Measurements from ENCODE around the gene PLCL1. TPM values are rescaled to one million over a fixed set of nuclear protein-coding genes. Genes with fewer than 3 reads are reported as not detected.

PLCL1 gene
- total and polyA plus RNA-seq, 12 donors = 17.3 to 131 (median 102) TPM

DNA sequence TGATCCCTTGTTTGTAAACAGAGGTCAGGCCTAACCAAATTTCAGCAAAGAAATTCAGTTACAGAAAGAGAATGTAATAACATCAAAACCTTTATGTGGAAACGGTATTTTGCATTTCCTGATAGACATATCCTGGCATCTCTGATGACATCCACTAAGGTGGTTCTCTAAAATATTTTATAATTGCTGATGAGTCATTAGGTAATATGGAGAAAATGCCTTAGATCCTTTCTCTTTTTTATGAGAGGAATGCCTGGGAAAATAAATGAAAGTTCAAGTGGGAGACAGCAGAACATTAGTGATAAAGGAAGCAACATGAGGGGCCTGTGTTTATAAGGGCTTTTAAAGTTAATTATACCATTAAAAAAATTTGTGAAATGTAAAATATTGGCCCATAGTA, 72.6 kb downstream of the PLCL1 start:
- Histone ChIP-seq H3K27me3 (no peaks in the 10 kb centered on the region), H3K9me3 (no peaks in the 10 kb centered on the region), H3K4me3 (no peak overlapping the region), H3K27ac (no peak overlapping the region), H3K36me3 (no peaks in the 10 kb centered on the region), H3K4me1 (peaks cover 0 to 87% (median 59%) of the 10 kb centered on the region in 9 donors)
- intact Hi-C loops (cut with DNase I) = loop anchor here in 3 of 10 donors (2.0 to 10.0 kb wide), 3 partner anchors 26 to 75 kb away; partner anchors contain the start of gene PLCL1 (in 2 of the 3)
- no peak for ATAC-seq
- TF ChIP-seq, protein P1, sequence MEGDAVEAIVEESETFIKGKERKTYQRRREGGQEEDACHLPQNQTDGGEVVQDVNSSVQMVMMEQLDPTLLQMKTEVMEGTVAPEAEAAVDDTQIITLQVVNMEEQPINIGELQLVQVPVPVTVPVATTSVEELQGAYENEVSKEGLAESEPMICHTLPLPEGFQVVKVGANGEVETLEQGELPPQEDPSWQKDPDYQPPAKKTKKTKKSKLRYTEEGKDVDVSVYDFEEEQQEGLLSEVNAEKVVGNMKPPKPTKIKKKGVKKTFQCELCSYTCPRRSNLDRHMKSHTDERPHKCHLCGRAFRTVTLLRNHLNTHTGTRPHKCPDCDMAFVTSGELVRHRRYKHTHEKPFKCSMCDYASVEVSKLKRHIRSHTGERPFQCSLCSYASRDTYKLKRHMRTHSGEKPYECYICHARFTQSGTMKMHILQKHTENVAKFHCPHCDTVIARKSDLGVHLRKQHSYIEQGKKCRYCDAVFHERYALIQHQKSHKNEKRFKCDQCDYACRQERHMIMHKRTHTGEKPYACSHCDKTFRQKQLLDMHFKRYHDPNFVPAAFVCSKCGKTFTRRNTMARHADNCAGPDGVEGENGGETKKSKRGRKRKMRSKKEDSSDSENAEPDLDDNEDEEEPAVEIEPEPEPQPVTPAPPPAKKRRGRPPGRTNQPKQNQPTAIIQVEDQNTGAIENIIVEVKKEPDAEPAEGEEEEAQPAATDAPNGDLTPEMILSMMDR (IDR thresholded peaks at IDR 0.05) = no peak
- no peak for DNase-seq
- WGBS, 2 donors = 84 to 87% methylated on average over 1 of the region's 1 CpG

DNA sequence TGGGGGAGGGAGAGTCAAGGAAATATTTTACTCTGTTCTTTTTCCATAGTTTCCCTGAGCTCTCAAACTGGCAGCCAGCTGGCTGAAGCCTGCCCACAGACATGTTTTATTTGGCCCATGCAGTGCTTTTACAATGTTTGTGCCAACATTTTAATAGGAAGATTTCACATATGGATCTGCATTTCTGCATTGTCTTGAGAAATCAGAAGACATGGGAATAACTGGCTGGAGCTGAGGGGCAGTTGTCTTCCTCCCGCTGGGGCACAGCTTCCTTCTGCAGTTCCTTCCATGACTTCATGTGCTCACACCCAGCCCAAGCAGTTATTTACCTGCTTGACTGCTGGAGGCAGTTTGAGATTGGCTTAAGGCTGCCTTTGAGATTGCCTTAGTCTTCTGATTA, 74.4 kb downstream of the PLCL1 start:
- Histone ChIP-seq H3K4me1 (peaks cover 0 to 79% (median 50%) of the 10 kb centered on the region in 9 donors), H3K4me3 (no peak overlapping the region), H3K27me3 (no peaks in the 10 kb centered on the region), H3K36me3 (no peaks in the 10 kb centered on the region), H3K27ac (peak overlapping the region in 6 of 10 donors; percentile 5 to 46 (median 14)), H3K9me3 (no peaks in the 10 kb centered on the region)
- TF ChIP-seq, protein P1 (IDR thresholded peaks at IDR 0.05) = no peak
- DNase-seq = no peak
- whole genome bisulfite sequencing, 2 donors = 78 to 79% methylated on average over 1 of the region's 1 CpG
- peak in 1 of 8 donors; percentile 16 for ATAC-seq
- intact Hi-C loops (cut with DNase I) = loop anchor here in 3 of 10 donors (5.0 to 10.0 kb wide), 2 partner anchors 74 kb away; partner anchors contain the start of gene PLCL1 (in 2 of the 3)

DNA sequence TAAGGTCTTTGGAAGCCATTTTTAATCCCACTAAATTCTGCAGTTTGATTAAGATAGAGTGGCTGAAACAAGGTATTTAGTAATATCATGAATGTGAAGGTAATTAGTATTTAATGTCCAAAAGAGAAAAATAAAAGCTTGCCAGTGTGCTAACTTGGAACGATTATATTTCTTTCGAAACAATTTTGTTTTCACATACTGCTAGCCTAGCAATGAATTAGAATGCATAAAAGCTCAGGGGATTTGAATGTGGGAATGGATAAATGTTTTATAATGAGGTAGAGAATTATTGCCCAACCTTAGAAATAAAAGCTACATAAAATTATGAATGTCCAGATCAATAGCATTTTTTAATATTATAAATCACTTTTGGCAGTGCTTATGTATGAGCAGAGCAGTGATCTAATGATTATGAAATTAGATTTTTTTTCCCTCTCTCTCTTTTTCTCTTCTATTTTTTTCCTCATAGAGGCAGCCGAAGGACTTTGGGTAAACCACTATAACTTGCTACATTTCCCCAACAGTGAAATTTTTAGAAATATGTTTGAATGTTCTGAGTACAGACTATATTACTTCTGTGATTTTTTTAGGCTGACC, 75.5 kb downstream of the PLCL1 start:
- TF ChIP-seq, protein P1 (IDR thresholded peaks at IDR 0.05) = no peak
- H3K27me3 ChIP-seq = no peaks in the 10 kb centered on the region
- H3K4me3 ChIP-seq = no peak overlapping the region
- intact Hi-C loops (cut with DNase I) = loop anchor here in 4 of 10 donors (5.0 to 10.0 kb wide), 2 partner anchors 72 to 75 kb away; partner anchors contain the start of gene PLCL1 (in 3 of the 4)
- no peaks in the 10 kb centered on the region for H3K9me3 ChIP-seq
- ATAC-seq (no peak), DNase-seq (no peak)
- peaks cover 0 to 88% (median 49%) of the 10 kb centered on the region in 9 donors for H3K4me1 ChIP-seq
- peak overlapping the region in 4 of 10 donors; percentile 8 to 46 (median 19) for H3K27ac ChIP-seq
- 69 to 82% methylated on average over 3 of the region's 3 CpGs for WGBS, 2 donors
- no peaks in the 10 kb centered on the region for H3K36me3 ChIP-seq

DNA sequence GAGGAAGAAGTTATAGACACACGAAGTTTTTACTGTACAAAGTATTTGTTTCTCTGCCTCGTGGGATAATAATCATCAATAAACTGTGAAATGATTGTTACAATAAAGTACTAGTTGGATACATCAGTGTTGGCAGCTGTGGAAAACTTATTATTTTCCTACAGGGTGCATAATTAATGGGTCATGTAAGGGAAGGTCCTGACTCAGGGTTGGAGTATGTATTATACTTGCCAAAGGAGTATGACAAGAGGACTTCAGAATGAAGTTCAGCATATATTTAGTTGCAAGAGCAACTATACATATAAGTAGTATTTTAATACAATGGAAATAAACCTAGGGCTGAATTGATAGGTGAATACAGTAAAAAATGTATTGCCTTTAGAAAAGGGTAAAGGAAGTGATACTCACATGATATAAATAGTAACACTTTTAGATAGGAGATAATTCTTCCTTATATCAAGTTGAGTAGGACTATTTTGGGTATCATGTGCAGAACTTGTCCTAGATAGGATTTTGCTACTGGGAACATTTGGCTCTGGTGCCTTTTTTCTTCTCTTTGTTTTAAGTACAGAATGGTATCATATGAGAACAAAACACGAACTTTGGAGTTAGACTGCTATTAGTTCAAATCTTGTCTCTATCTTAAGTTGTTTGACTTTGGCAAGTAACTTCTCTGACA, 79.1 kb downstream of the PLCL1 start:
- TF ChIP-seq, protein P1 (IDR thresholded peaks at IDR 0.05) = no peak
- DNase-seq (no peak), ATAC-seq (peak in 7 of 8 donors; percentile 27 to 79 (median 68))
- Histone ChIP-seq H3K4me1 (peaks cover 0 to 56% (median 21%) of the 10 kb centered on the region in 9 donors), H3K27me3 (no peaks in the 10 kb centered on the region), H3K4me3 (no peak overlapping the region), H3K9me3 (no peaks in the 10 kb centered on the region), H3K36me3 (no peaks in the 10 kb centered on the region), H3K27ac (peak overlapping the region; percentile 29 to 80 (median 65))
- WGBS, 2 donors = 69 to 79% methylated on average over 3 of the region's 3 CpGs
- intact Hi-C loops (cut with DNase I) = loop anchor here in 1 of 10 donors (10.0 kb wide), 1 partner anchor 79 kb away; the partner anchor contains the start of gene PLCL1
